ENCODE results near the gene BRME1.
A peak's percentile ranks its signal among the peaks of the same experiment; 100 is the strongest.

Gene BRME1

DNA sequence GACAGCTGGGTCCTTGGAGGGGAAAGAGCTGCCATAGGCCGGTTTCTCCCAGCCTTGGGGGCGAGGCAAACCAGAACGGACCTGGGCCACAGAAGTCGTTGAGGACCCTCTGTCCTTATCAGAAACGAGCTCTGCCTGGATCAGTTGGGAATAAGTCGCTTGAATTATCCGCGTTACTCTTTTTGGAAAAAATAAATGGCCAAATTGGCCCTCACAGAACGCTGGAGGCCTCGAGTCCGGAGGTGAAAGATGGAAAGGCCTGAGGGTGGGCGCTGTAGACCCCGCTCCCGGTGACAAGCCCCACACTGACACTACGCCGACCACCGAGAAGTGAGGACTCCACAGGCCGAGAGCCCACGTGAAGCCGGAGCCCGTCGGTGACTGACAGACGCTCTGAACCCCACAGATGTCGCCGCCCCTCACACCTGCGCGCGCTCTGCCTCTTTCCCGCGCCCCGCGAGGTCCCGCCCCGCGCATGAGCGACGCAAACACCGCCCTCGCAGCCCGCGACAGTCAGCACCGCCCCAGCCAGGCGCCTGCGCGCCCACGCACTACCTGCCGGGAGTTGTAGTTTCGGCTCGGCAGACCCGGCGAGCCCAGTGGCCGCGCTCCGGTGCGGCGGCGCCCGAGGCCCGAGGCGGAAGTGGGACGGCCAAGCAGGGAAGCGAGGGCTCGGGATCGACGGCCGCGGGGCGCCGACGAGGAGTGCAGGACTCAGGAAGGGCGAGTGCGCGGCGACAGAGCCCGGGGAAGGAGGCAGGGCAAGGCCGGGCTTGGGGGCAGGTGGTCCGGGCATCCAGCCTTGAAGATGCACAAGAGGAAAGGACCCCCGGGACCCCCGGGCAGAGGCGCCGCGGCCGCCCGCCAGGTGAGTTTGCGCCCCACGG, at the start of gene BRME1, which contains the start of gene CC2D1A:
TSS of gene BRME1 (minus strand) at position 484 of the 887 bp plus-strand sequence. CDS start 1,225 bp downstream, outside the sequence.
TSS of gene CC2D1A (plus strand) at position 568 of the 887 bp plus-strand sequence. CDS start at position 809, 241 bp downstream.
- H3K4me1 ChIP-seq (ENCODE audit: control insufficient read depth in 1 of 2, insufficient read depth in 1 of 2, low read depth in 1 of 2, low read length in 1 of 2), result peaks cover 14 to 15% of the 10 kb centered on the region in 2 experiments
- H3K27ac ChIP-seq, result peak within 1 kb of the TSS; percentile 49
- H3K27me3 ChIP-seq, result no peaks in the 10 kb centered on the region
- peak within 1 kb of the TSS; percentile 83 to 94 for H3K4me3 ChIP-seq (ENCODE audit: low read depth in 1 of 2, low read length in 1 of 2)
- no peaks in the 10 kb centered on the region for H3K36me3 ChIP-seq
- TF ChIP-seq, protein P1, sequence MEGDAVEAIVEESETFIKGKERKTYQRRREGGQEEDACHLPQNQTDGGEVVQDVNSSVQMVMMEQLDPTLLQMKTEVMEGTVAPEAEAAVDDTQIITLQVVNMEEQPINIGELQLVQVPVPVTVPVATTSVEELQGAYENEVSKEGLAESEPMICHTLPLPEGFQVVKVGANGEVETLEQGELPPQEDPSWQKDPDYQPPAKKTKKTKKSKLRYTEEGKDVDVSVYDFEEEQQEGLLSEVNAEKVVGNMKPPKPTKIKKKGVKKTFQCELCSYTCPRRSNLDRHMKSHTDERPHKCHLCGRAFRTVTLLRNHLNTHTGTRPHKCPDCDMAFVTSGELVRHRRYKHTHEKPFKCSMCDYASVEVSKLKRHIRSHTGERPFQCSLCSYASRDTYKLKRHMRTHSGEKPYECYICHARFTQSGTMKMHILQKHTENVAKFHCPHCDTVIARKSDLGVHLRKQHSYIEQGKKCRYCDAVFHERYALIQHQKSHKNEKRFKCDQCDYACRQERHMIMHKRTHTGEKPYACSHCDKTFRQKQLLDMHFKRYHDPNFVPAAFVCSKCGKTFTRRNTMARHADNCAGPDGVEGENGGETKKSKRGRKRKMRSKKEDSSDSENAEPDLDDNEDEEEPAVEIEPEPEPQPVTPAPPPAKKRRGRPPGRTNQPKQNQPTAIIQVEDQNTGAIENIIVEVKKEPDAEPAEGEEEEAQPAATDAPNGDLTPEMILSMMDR (IDR thresholded peaks at IDR 0.05), result peak; percentile 29
- H3K9me3 ChIP-seq, result no peaks in the 10 kb centered on the region

DNA sequence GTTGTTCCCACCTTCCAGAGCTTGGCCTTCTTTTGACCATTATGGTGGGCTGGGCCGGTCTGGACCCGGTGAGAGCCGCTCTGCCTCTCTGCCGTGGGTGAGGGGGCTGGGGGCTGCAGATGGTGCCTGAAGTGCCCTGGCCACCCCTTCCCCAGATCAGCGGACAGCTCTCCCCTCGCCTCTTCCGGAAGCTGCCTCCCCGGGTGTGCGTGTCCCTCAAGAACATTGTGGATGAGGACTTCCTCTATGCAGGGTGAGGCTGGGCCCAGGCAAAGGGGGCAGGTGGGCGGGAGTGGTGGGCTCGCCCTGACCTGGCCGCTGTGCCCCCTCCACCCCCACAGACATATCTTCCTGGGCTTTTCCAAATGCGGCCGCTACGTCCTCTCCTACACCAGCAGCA, 48.3 kb upstream of the BRME1 start:
- TF ChIP-seq, protein P1 (IDR thresholded peaks at IDR 0.05), result no peak
- peaks cover 17 to 21% of the 10 kb centered on the region in 2 experiments for H3K4me1 ChIP-seq (ENCODE audit: control insufficient read depth in 1 of 2, insufficient read depth in 1 of 2, low read depth in 1 of 2, low read length in 1 of 2)
- H3K9me3 ChIP-seq, result no peaks in the 10 kb centered on the region
- no peak overlapping the region for H3K27ac ChIP-seq
- H3K4me3 ChIP-seq (ENCODE audit: low read depth in 1 of 2, low read length in 1 of 2), result no peak overlapping the region
- no peaks in the 10 kb centered on the region for H3K27me3 ChIP-seq
- H3K36me3 ChIP-seq, result peaks cover 51% of the 10 kb centered on the region

DNA sequence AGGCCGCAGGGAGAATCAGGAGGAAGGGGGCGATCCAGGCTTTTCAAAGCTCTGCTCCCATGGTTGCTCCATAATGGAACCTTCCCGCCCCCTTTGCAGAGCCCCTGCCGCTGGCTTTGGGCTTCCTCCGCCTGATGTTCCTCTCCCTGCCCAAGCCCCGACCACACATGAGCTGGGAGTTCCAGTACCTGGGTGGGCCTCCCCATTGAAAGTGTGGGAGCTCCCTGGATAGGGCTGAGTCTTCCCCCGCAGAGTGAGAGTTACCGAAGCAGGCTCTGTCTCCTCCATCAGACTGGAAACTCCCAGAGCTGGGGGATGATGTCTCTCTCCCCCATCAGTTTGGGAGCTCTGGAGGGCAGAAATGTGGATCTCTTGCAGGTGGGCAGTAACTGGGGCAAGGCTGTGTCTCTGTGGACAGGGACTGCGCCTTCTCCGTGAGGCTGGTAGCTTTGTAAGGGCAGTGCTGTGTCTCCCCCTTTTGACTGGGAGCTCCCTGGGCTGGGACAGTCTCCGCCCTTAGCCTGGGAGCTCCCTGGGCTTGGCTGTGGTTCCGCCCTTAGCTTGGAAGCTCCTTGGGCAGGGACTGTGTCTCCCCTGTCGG, 47.1 kb upstream of the BRME1 start:
- TF ChIP-seq, protein P1 (IDR thresholded peaks at IDR 0.05), result no peak
- Histone ChIP-seq H3K9me3 (no peaks in the 10 kb centered on the region), H3K27me3 (no peaks in the 10 kb centered on the region), H3K4me1 (ENCODE audit: control insufficient read depth in 1 of 2, insufficient read depth in 1 of 2, low read depth in 1 of 2, low read length in 1 of 2) (peaks cover 17 to 21% of the 10 kb centered on the region in 2 experiments), H3K27ac (peak overlapping the region; percentile 79), H3K4me3 (ENCODE audit: low read depth in 1 of 2, low read length in 1 of 2) (peak overlapping the region; percentile 62 to 85), H3K36me3 (peaks cover 40% of the 10 kb centered on the region)

DNA sequence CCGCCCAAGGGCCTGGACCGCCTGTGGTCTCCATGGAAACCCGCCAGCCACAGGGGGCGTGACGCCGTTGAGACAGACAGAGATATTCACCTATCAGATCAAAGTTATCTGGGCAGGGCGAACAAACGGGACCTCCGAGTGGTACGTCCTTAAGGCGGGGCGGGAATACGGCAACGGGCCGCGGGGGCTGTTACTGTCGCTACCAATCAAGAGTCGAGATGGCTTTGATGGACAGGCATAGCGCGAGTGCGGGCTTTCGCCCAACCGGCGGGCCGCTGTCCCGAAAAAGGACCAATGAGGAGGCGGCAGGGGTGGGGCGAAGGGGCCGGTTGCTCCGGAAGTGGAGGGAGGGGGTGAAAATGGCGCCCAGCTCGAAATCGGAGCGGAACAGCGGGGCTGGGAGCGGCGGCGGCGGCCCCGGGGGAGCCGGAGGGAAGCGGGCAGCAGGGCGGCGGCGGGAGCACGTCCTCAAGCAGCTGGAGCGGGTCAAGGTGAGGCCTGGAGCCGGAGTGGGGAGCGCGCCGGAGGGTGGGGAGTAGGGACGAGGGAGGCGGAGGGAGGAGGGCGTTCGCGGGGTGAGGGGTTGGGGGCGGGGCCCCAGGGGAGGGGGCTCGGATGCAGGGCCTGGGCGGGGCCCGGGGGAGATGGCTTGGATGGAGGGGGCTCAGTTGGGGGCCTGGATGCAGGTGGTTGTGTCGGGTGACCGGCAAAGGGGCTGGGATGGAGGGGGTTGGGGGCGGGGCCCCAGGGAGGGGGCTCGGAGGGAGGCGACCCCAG, 46.4 kb upstream of the BRME1 start, which contains the start of gene DCAF15:
TSS of gene DCAF15 (plus strand) at position 356 of the 777 bp plus-strand sequence. CDS start at position 360, 4 bp downstream.
- Histone ChIP-seq H3K9me3 (no peaks in the 10 kb centered on the region), H3K27me3 (no peaks in the 10 kb centered on the region), H3K36me3 (peaks cover 33% of the 10 kb centered on the region), H3K27ac (peak within 1 kb of the TSS; percentile 79), H3K4me1 (ENCODE audit: control insufficient read depth in 1 of 2, insufficient read depth in 1 of 2, low read depth in 1 of 2, low read length in 1 of 2) (peaks cover 17 to 21% of the 10 kb centered on the region in 2 experiments), H3K4me3 (ENCODE audit: low read depth in 1 of 2, low read length in 1 of 2) (peak within 1 kb of the TSS; percentile 62 to 85)
- TF ChIP-seq, protein P1 (IDR thresholded peaks at IDR 0.05), result peak; percentile 55

DNA sequence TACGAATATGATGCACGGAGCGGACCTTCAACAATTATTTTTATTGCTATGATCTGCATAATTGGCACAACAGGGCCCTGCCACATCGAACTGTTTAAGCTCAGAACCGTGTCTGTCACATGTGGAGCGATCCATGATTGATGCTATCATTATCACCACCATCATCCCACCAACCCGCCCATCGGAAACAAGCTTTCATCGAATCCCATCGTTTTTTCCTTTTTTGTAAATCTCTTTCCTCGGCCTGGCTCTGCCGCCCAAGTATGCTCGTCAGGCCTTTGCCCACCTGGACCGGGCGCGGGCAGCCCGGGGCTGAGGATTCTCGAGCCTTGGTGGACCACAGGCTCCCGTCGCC, 45.9 kb upstream of the BRME1 start:
- Histone ChIP-seq H3K9me3 (no peaks in the 10 kb centered on the region), H3K4me3 (ENCODE audit: low read depth in 1 of 2, low read length in 1 of 2) (peak overlapping the region; percentile 62 to 85), H3K4me1 (ENCODE audit: control insufficient read depth in 1 of 2, insufficient read depth in 1 of 2, low read depth in 1 of 2, low read length in 1 of 2) (peaks cover 17 to 21% of the 10 kb centered on the region in 2 experiments), H3K27me3 (no peaks in the 10 kb centered on the region), H3K36me3 (peaks cover 27% of the 10 kb centered on the region), H3K27ac (peak overlapping the region; percentile 79)
- TF ChIP-seq, protein P1 (IDR thresholded peaks at IDR 0.05), result no peak

All from neutrophil (primary cell).